Duodenal mucosa (tissue), 2 donors: ENCODE data around the gene TXNDC17.

Source experiments
- H3K27ac ChIP-seq: one replicate; pipeline ENCODE4 v1.7.0; 2013; ENCODE audit warnings: low read depth, low read length
- H3K27me3 ChIP-seq, 2 donors: one replicate each; pipeline ENCODE4 v1.7.0; 2013; ENCODE audit warnings: low read length in 2 of 2, control low read depth in 1 of 2; ENCODE audit not compliant: insufficient read depth in 2 of 2, control insufficient read depth in 1 of 2
- H3K36me3 ChIP-seq, 2 donors: one replicate each; pipeline ENCODE4 v1.7.0; 2013; ENCODE audit warnings: low read length in 2 of 2, control low read depth in 1 of 2; ENCODE audit not compliant: insufficient read depth in 2 of 2, control insufficient read depth in 1 of 2
- H3K4me1 ChIP-seq, 2 donors: one replicate each; pipeline ENCODE4 v1.7.0; 2013; ENCODE audit warnings: low read length in 2 of 2, control low read depth in 1 of 2; ENCODE audit not compliant: insufficient read depth in 2 of 2, control insufficient read depth in 1 of 2
- H3K4me3 ChIP-seq, 2 donors: one replicate each; pipeline ENCODE4 v1.7.0; 2013; ENCODE audit warnings: low read length in 2 of 2, low read depth in 1 of 2
- H3K9ac ChIP-seq, 2 donors: one replicate each; pipeline ENCODE4 v1.7.0; 2013; ENCODE audit warnings: low read length in 2 of 2, low read depth in 1 of 2
- H3K9me3 ChIP-seq, 2 donors: one replicate each; pipeline ENCODE4 v1.7.0; 2013; ENCODE audit warnings: low read length in 2 of 2, control low read depth in 1 of 2; ENCODE audit not compliant: control insufficient read depth in 1 of 2

TXNDC17 gene

DNA sequence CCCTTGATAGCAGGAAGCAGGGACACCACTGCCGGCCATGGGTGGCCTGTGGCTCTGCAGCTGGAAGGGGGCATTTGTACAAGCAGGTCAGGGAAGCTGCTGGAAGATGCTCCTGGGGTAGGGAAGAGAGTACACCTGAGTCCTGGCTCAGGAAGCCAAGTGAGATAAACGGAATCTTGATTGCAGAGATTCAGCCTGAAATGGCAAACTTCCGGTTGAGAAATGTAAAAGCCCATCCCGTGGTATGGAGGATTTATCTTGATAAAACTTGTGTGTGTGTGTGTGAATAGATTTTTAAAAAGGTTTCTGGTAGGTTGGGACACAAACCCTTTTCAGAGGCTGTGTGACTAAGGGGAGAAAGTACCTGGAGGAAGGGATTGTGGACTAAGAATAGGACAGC, 40.3 kb downstream of the TXNDC17 start:
- H3K4me3 ChIP-seq, result no peak overlapping the region
- no peak overlapping the region for H3K27ac ChIP-seq
- H3K27me3 ChIP-seq, result peaks cover 0 to 6% of the 10 kb centered on the region in 2 donors
- H3K36me3 ChIP-seq, result no peaks in the 10 kb centered on the region
- no peaks in the 10 kb centered on the region for H3K4me1 ChIP-seq
- no peak overlapping the region for H3K9ac ChIP-seq
- H3K9me3 ChIP-seq, result no peaks in the 10 kb centered on the region

DNA sequence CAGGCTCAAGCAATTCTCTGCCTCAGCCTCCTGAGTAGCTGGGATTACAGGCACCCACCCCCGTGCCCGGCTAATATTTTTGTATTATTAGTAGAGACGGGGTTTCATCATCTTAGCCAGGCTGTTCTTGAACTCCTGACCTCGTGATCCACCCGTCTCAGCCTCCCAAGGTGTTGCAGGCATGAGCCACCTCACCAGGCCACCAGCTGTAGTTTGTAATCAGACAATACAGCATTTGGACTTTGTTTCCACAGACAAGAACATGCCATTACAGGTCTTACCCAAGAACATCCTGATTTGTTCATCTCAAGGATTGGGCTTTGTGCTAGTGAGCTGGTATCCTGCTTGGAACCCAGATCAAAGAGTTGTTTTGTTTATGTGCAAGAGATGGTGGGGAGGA, 40.8 kb downstream of the TXNDC17 start:
- peaks cover 0 to 6% of the 10 kb centered on the region in 2 donors for H3K27me3 ChIP-seq
- H3K9ac ChIP-seq, result no peak overlapping the region
- H3K9me3 ChIP-seq, result no peaks in the 10 kb centered on the region
- H3K36me3 ChIP-seq, result no peaks in the 10 kb centered on the region
- no peak overlapping the region for H3K27ac ChIP-seq
- no peaks in the 10 kb centered on the region for H3K4me1 ChIP-seq
- H3K4me3 ChIP-seq, result no peak overlapping the region

DNA sequence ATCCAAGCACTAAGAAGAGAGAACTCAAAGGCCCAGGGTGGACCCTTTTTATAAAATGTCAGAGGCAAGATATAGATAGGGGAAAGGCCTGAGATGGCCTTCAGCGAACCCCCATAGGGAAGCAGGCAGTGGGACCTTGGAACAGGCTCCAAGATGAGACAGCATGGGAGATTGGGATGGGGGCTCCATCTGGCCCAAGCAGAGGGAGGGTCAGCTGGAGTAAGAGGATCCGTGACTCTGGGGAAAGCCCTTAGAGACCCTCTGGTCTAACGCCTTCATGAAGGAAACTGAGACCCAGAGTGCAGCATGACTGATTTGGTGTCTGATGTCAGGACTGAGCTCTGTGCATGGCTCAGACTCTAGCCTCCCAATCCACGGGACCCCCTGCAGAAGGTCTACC, 41.5 kb downstream of the TXNDC17 start:
- Histone ChIP-seq H3K27me3 (peaks cover 0 to 6% of the 10 kb centered on the region in 2 donors), H3K4me3 (no peak overlapping the region), H3K4me1 (no peaks in the 10 kb centered on the region), H3K9ac (no peak overlapping the region), H3K9me3 (no peaks in the 10 kb centered on the region), H3K36me3 (no peaks in the 10 kb centered on the region), H3K27ac (no peak overlapping the region)

DNA sequence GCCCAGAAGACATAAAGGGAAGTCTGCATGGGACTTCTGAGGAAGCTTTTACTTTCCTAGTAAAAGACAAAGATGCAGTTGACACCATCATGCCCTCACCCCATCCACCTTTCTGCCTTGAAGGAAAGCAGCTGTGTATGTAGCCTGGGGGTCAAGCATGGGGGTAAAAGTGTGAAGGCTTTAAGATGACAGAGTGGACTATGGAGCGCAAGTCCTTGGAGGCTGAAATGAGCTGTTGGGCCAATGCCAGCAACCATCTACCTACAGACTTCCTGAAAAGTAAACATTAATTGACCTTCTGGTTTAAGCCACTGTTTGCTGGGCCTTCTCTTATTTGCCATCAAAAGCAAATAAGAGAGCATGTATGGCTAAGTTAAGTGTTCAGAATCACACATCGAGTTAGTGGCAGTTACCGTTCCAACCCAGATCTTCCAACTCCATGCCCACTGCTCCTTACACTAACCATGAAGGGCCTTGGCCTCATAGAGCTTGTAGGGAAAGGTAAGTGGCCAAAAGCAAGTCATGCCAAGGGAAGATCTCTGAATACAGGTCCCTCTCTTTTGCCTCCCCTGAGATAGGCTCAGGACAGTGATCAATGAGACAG, 42.3 kb downstream of the TXNDC17 start:
- Histone ChIP-seq H3K4me1 (no peaks in the 10 kb centered on the region), H3K36me3 (no peaks in the 10 kb centered on the region), H3K9ac (no peak overlapping the region), H3K27me3 (peaks cover 0 to 6% of the 10 kb centered on the region in 2 donors), H3K9me3 (no peaks in the 10 kb centered on the region), H3K4me3 (no peak overlapping the region), H3K27ac (no peak overlapping the region)

DNA sequence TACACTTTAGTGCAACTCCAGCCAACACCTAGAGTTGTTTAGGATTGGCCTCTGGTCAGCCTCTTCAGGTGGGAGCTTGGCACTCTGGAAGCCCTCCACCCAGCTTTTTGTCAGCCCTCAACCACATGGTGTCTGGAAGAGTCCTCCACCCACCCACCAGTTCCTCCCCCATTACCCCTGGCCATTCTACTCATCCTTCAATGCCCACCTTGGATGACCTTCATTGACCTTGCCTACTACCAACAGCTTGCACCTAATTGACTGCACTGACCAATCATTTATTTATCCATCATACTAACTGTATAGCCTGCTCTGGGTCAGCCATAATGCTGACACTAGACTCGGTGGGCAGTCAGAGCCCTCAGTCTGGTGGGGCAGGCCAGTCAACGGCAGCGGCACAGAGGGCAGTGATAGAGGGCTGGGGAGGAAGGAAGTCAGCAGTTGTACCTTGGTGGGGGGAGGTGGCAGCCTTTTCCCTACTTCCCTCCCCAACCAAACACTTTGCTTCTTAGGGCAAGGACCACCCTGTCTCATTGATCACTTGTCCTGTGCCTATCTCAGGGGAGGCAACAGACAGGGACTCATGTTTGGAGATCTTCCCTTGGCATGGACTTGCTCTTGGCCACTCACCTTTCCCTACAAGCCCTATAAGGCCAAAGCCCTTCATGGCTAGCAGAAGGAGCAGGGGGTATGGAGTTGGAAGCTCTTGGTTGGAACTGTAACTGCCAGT, 43.0 kb downstream of the TXNDC17 start:
- Histone ChIP-seq H3K4me1 (no peaks in the 10 kb centered on the region), H3K9ac (no peak overlapping the region), H3K27ac (no peak overlapping the region), H3K27me3 (no peaks in the 10 kb centered on the region), H3K9me3 (no peaks in the 10 kb centered on the region), H3K36me3 (no peaks in the 10 kb centered on the region), H3K4me3 (no peak overlapping the region)

DNA sequence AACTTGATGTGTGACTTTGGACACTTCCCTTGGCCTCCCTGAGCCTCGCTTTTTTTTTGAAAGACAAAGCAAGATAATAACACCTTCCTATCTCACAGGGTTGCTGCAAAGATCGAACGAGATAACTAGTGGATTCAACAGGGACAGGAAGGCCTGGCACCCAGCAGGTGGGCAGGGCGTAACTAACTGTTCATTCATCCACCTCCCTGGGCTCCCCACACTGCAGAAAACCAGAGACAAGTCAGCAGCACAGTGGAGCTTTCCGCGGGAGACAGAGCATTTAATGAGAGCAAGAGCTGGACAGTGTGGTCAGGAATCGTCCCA, 43.6 kb downstream of the TXNDC17 start:
- Histone ChIP-seq H3K27ac (no peak overlapping the region), H3K4me3 (no peak overlapping the region), H3K4me1 (no peaks in the 10 kb centered on the region), H3K9ac (no peak overlapping the region), H3K9me3 (no peaks in the 10 kb centered on the region), H3K36me3 (no peaks in the 10 kb centered on the region), H3K27me3 (no peaks in the 10 kb centered on the region)

DNA sequence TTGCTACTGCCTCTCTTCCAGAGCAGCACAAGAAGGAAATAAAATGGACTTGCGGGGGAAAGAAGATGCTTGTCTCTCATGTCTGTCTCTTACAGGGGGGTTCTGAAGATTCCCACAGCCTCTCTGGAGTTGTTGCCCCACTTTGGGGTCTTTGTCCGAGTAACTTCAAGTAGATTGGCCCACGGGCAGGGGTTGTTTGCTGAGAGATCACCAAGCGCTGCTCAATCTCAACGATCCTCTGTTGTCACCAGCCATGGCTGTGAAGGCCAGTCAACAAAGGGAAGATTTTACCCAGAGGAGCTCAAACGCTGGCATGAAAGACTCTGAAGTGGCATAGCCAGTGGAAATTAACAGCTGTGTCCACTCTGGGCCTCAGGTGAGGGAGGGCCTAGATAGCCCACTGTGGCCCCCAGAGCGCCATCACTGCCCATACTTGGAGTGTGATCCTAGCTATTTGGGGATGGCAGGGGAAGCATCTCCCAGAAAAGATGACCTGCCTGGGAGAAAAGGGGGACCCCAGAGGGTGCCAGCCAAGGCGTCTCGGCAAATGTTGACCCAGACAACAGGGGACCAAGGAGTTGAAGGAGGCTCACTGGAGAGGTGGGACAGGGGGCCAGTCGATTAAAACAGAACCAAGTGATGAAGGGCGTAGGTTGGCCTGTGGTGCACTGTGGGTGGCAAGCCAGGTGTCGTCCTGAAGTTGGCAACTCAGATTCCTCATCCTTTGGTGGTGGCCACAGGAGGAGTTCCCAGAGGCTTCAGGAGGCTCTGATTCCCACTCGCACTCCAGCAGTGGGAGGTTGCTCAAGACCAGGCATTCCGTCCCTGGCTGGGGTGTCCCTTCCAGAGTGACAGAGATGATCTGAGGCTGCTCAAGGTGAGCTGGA, 44.3 kb downstream of the TXNDC17 start:
- no peaks in the 10 kb centered on the region for H3K9me3 ChIP-seq
- no peak overlapping the region for H3K27ac ChIP-seq
- H3K36me3 ChIP-seq, result no peaks in the 10 kb centered on the region
- H3K4me1 ChIP-seq, result no peaks in the 10 kb centered on the region
- no peak overlapping the region for H3K4me3 ChIP-seq
- H3K9ac ChIP-seq, result no peak overlapping the region
- peaks cover 0 to under 1% of the 10 kb centered on the region in 2 donors for H3K27me3 ChIP-seq

DNA sequence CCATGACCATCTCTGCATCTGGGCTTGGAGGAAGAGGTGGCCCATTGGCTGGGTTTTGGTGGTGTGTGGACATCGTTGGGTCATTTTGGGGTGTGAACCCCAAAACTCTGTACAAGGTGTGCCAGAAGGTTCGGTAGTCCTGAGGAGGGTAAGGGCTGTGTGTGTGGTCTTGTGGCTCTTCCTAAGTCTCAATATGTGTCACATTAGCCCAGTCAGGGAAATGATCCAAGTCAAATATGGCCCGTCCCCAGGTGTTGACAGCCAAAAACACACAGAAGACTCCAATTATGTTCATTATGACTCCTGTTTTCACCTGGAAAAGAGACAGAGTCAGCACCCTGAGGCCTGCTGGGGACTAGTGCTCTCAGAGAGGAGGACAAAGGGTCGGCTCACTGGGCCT, 45.2 kb downstream of the TXNDC17 start:
- H3K9ac ChIP-seq, result no peak overlapping the region
- H3K27ac ChIP-seq, result no peak overlapping the region
- H3K4me3 ChIP-seq, result no peak overlapping the region
- H3K27me3 ChIP-seq, result peaks cover 0 to 2% of the 10 kb centered on the region in 2 donors
- no peaks in the 10 kb centered on the region for H3K9me3 ChIP-seq
- H3K4me1 ChIP-seq, result no peaks in the 10 kb centered on the region
- no peaks in the 10 kb centered on the region for H3K36me3 ChIP-seq

DNA sequence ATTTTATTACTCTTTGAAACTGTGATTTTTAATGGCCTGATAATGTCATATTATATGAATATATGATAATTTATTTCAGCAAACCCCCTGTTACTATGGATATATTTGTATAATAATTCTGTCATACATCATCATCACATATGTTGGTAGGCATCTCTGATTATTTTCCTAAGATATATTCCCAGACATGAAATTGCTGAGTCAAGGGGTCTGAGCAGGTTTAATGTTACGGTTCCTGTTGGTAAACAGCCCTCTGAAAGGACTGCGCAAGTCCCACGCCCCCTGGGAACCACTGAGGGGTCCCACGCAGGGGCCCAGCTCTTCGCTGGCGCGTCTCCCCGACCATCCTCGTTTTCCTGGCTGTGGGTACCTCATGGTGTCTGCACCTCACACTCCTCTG, 48.1 kb downstream of the TXNDC17 start:
- H3K4me3 ChIP-seq, result no peak overlapping the region
- H3K9me3 ChIP-seq, result no peaks in the 10 kb centered on the region
- no peaks in the 10 kb centered on the region for H3K36me3 ChIP-seq
- peaks cover 0 to 2% of the 10 kb centered on the region in 2 donors for H3K27me3 ChIP-seq
- H3K27ac ChIP-seq, result no peak overlapping the region
- H3K9ac ChIP-seq, result no peak overlapping the region
- H3K4me1 ChIP-seq, result no peaks in the 10 kb centered on the region

DNA sequence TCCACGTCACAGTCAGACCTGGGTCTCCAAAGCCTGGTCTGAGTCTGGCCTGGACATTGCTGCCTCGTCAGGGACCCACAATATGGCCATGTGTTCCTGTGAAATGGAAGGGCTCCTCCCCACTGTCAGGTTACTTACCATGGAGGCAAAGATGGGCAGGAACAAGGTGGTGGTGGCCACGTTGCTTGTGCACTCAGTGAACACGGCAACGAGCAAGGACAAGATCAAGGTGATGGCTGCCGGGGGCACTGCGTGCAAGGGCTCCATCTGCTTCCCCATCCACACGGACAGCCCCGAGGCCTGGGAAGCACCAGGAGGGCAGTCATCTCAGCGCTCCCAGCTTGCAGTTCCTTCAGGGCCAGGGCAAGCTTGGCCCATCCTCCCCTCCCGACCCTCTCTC, 49.8 kb downstream of the TXNDC17 start:
- Histone ChIP-seq H3K36me3 (no peaks in the 10 kb centered on the region), H3K27ac (no peak overlapping the region), H3K9ac (no peak overlapping the region)

More for the DNA sequence above, 49.8 kb downstream of the TXNDC17 start:
- Histone ChIP-seq H3K27me3 (peaks cover 0 to 2% of the 10 kb centered on the region in 2 donors), H3K4me3 (no peak overlapping the region), H3K9me3 (no peaks in the 10 kb centered on the region), H3K4me1 (no peaks in the 10 kb centered on the region)
